Smooth muscle cell (in vitro differentiated cells): ENCODE results near the gene ZMYND8. TPM values are rescaled to one million over a fixed set of nuclear protein-coding genes. Genes with fewer than 3 reads are reported as not detected.

Experiments used
- DNase-seq: peaks from one replicate; lab custom pipeline; 2025; ENCODE audit not compliant: unreplicated experiment; lab: John Stamatoyannopoulos, UW
- H2AFZ ChIP-seq: fragments of 200-600 bp; sonication (generic); 2 replicates; pipeline ENCODE4 v1.6.0; 2016; ENCODE audit warnings: antibody characterized with exemption, low read depth, mild to moderate bottlenecking
- H3F3A ChIP-seq: fragments of 200-600 bp; sonication (generic); 2 replicates; pipeline ENCODE4 v1.6.0; 2017; ENCODE audit warnings: antibody characterized with exemption, low read depth
- H3K27ac ChIP-seq: fragments of 200-600 bp; sonication (generic); 2 replicates; pipeline ENCODE4 v1.5.1; 2016; ENCODE audit warnings: low read depth, mild to moderate bottlenecking
- H3K27me3 ChIP-seq: fragments of 200-600 bp; sonication (generic); 2 replicates; pipeline ENCODE4 v1.6.1; 2016; ENCODE audit warnings: low read depth, mild to moderate bottlenecking
- H3K36me3 ChIP-seq: fragments of 200-600 bp; sonication (generic); 2 replicates; pipeline ENCODE4 v1.5.1; 2016; ENCODE audit warnings: low read depth
- H3K4me1 ChIP-seq: fragments of 200-600 bp; sonication (generic); 2 replicates; pipeline ENCODE4 v1.5.1; 2016; ENCODE audit warnings: low read depth
- H3K4me2 ChIP-seq: fragments of 200-600 bp; sonication (generic); 2 replicates; pipeline ENCODE4 v1.6.0; 2016; ENCODE audit warnings: mild to moderate bottlenecking
- H3K4me3 ChIP-seq: fragments of 200-600 bp; sonication (generic); 2 replicates; pipeline ENCODE4 v1.5.1; 2016; ENCODE audit warnings: mild to moderate bottlenecking
- H3K79me2 ChIP-seq: fragments of 200-600 bp; sonication (generic); 2 replicates; pipeline ENCODE4 v1.6.0; 2016; ENCODE audit warnings: low read depth, mild to moderate bottlenecking
- H3K9ac ChIP-seq: fragments of 200-600 bp; sonication (generic); 2 replicates; pipeline ENCODE4 v1.6.0; 2016; ENCODE audit warnings: low read depth
- H3K9me3 ChIP-seq: fragments of 200-600 bp; sonication (generic); replicated peaks from 2 replicates; pipeline ENCODE4 v1.5.1; 2016; ENCODE audit warnings: low read depth
- H4K20me1 ChIP-seq: fragments of 200-600 bp; sonication (generic); 2 replicates; pipeline ENCODE4 v1.6.0; 2016; ENCODE audit warnings: low read depth
- CTCF ChIP-seq: fragments of 200-600 bp; sonication (generic); IDR thresholded peaks from 2 replicates; pipeline ENCODE4 v1.5.1; 2017; ENCODE audit warnings: borderline replicate concordance, mild to moderate bottlenecking, antibody characterized with exemption; ENCODE audit not compliant: insufficient read depth, poor library complexity, severe bottlenecking
- WGBS: methylation state at CpG from one replicate; pipeline ENCODE4 v1.1.7; 2016; ENCODE audit warnings: low lambda C conversion rate; 5-methylcytosine and 5-hydroxymethylcytosine counted together
- polyA plus RNA-seq: library from polyadenylated mRNA; unstranded; fragments of >200 nt; fragmentation: Nextera tagmentation; extraction: Ambion mirVana; gene quantifications from 2 replicates; pipeline ENCODE4 v1.2.1, GENCODE V29; 2016
- total RNA-seq: library from RNA; depleted of rRNA; stranded (reverse); fragments of >200 nt; gene quantifications from 2 replicates; pipeline ENCODE4 v1.2.3, GENCODE V29; 2014

The ZMYND8 gene
- total and polyA plus RNA-seq, 2 experiments from 2014 or later = 15.2 to 24.1 TPM

DNA sequence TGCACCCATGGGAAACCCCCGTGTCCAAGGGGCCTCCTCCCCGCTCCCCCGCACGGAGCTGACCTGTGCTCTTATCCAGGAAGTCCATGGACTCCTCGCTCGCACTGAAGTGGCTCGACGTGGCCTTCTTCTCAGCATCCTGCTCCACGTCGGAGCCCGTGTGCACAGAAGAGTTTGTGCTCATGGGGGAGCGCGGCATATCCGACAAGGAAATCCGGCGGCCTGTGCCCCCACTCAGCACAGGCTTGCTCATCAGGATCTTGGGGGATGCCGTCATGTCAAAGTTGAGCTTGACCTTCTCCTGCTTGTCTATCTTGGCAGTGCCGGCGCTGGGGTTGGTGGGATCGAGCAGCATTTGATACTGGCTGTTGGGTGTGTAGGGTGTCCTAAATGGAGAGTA lies 80.2 kb downstream of the ZMYND8 start:
- Histone ChIP-seq H3K4me1 (peaks cover 16% of the 10 kb centered on the region), H3K9ac (no peak overlapping the region)
- no peak for TF ChIP-seq CTCF

GRCh38 chr20:47275548-47275947 lies 81.0 kb downstream of the ZMYND8 start:
- no peak for DNase-seq
- H3K27ac ChIP-seq = peak overlapping the region; percentile 100
- TF ChIP-seq CTCF = no peak
- no peak overlapping the region for H2AFZ ChIP-seq
- H3K36me3 ChIP-seq = no peaks in the 10 kb centered on the region
- no peaks in the 10 kb centered on the region for H3K9me3 ChIP-seq
- no peaks in the 10 kb centered on the region for H3K27me3 ChIP-seq
- peaks cover 28% of the 10 kb centered on the region for H3F3A ChIP-seq
- H3K4me3 ChIP-seq = no peak overlapping the region
- peak overlapping the region; percentile 82 for H3K9ac ChIP-seq
- peaks cover 3% of the 10 kb centered on the region for H4K20me1 ChIP-seq
- peaks cover 16% of the 10 kb centered on the region for H3K4me1 ChIP-seq
- no peak overlapping the region for H3K4me2 ChIP-seq
- peaks cover 28% of the 10 kb centered on the region for H3K79me2 ChIP-seq
- whole genome bisulfite sequencing = 97% methylated on average over 6 of the region's 6 CpGs

More for the DNA sequence above, 80.2 kb downstream of the ZMYND8 start:
- DNase-seq = no peak
- Histone ChIP-seq H3K9me3 (no peaks in the 10 kb centered on the region), H3K27ac (peak overlapping the region; percentile 100), H3K27me3 (no peaks in the 10 kb centered on the region), H3K4me3 (no peak overlapping the region), H3F3A (peaks cover 28% of the 10 kb centered on the region), H2AFZ (no peak overlapping the region), H3K4me2 (no peak overlapping the region), H4K20me1 (peaks cover 3% of the 10 kb centered on the region), H3K79me2 (peaks cover 21% of the 10 kb centered on the region), H3K36me3 (no peaks in the 10 kb centered on the region)
- WGBS = 98% methylated on average over 20 of the region's 20 CpGs

DNA sequence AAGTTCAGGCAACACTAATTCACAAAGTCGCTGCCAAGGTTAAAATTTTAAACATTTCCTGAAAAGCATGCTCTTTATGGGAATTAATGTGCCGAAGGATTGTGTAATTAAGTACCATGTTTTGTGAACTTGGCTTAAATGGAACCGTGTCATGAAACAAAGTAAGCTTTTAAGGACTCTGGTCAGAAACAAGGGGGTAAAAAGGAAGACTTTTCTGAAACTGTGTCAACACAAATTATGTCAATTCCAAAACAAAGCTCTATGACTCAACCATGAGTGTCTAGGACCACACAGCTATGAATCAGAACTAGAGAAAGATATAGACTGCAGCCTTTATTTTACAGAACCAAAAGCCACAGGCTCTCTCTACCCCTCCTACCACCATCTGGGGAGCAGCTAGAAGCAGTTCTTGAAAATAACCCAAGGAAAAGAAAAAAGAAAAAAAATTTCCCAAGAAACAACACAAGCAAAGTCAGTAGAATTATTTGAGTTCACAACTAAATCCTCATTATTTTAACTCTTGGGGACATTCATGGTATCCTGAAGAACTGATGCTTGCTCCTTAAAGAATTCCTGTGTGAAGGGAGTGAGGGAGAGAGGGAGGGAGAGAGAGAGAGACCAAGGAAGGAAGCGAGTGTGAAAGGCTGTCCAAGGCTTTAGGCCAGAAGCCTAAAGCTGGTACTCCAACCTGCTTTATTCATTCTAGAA lies 81.9 kb downstream of the ZMYND8 start:
- Histone ChIP-seq H2AFZ (no peak overlapping the region), H3K36me3 (no peaks in the 10 kb centered on the region), H3K27ac (peak overlapping the region; percentile 100), H3F3A (peaks cover 28% of the 10 kb centered on the region), H3K27me3 (no peaks in the 10 kb centered on the region), H3K79me2 (peaks cover 38% of the 10 kb centered on the region), H3K9ac (peak overlapping the region; percentile 96), H3K4me3 (peak overlapping the region; percentile 23), H4K20me1 (peaks cover 8% of the 10 kb centered on the region), H3K9me3 (no peaks in the 10 kb centered on the region), H3K4me2 (peak overlapping the region; percentile 81), H3K4me1 (peaks cover 16% of the 10 kb centered on the region)
- no peak for TF ChIP-seq CTCF
- DNase-seq = no peak
- WGBS = 15% methylated on average over 4 of the region's 4 CpGs

- no peak for TF ChIP-seq CTCF
- 64% methylated on average over 2 of the region's 2 CpGs for WGBS
- Histone ChIP-seq H3K27ac (peak overlapping the region; percentile 100), H3K27me3 (no peaks in the 10 kb centered on the region), H2AFZ (no peak overlapping the region), H3K4me1 (peaks cover 16% of the 10 kb centered on the region), H3F3A (peaks cover 24% of the 10 kb centered on the region), H3K79me2 (peaks cover 47% of the 10 kb centered on the region), H3K4me3 (peak overlapping the region; percentile 23), H3K36me3 (no peaks in the 10 kb centered on the region), H4K20me1 (peaks cover 11% of the 10 kb centered on the region), H3K9me3 (no peaks in the 10 kb centered on the region), H3K4me2 (peak overlapping the region; percentile 81), H3K9ac (peak overlapping the region; percentile 96)
- no peak for DNase-seq
Observed at GRCh38 chr20:47273591-47274235, 82.8 kb downstream of the ZMYND8 start.
